PC-3 (cell line): ENCODE measurements around the gene ARHGAP28. TPM values are rescaled to one million over a fixed set of nuclear protein-coding genes. Genes with fewer than 3 reads are reported as not detected.

ENCODE experiments used
- ATAC-seq: fragments of 200-7000 bp; cut with Tn5 transposase; 2 replicates; pipeline ENCODE4 v1.9.1; 2020; ENCODE audit warnings: mild to moderate bottlenecking, moderate library complexity
- BruUV-seq: library from RNA; stranded (reverse); fragments of 400-500 nt; replicated peaks from 2 replicates; lab custom pipeline; 2021; lab: Mats Ljungman, UMichigan
- CTCF ChIA-PET: fragments of 300-600 bp; sonication (Branson Sonifier 250); formaldehyde crosslinking; loops from one replicate; lab custom pipeline; 2022; ENCODE audit warnings: antibody characterized with exemption; lab: Charles Lee
- POLR2A ChIA-PET: fragments of 300-600 bp; sonication (Branson Sonifier 250); formaldehyde crosslinking; loops from one replicate; lab custom pipeline; 2022; ENCODE audit warnings: antibody characterized with exemption; ENCODE audit not compliant: unreplicated experiment; lab: Charles Lee
- DNase-seq: peaks from one replicate; pipeline ENCODE4 v3.0.0-alpha.2; 2015
- H2AFZ ChIP-seq: fragments of 300-600 bp; sonication (generic); 2 replicates; pipeline ENCODE4 v1.6.0; 2016; ENCODE audit warnings: antibody characterized with exemption, low read length
- H3F3A ChIP-seq: fragments of 300-600 bp; sonication (generic); one replicate; pipeline ENCODE4 v1.6.0; 2017; ENCODE audit warnings: antibody characterized with exemption, low read length, control low read depth, mild to moderate bottlenecking; ENCODE audit not compliant: unreplicated experiment
- H3K27ac ChIP-seq: fragments of 300-600 bp; sonication (generic); 2 replicates; pipeline ENCODE4 v1.5.1; 2016; ENCODE audit warnings: mild to moderate bottlenecking, low read length
- H3K27me3 ChIP-seq: fragments of 300-600 bp; sonication (generic); 2 replicates; pipeline ENCODE4 v1.6.1; 2016; ENCODE audit warnings: low read length, mixed read lengths
- H3K36me3 ChIP-seq: fragments of 300-600 bp; sonication (generic); 2 replicates; pipeline ENCODE4 v1.6.1; 2016; ENCODE audit warnings: low read depth, mixed run types, low read length, mixed read lengths
- H3K4me1 ChIP-seq: fragments of 300-600 bp; sonication (generic); 2 replicates; pipeline ENCODE4 v1.5.1; 2016; ENCODE audit warnings: low read length; ENCODE audit not compliant: insufficient read depth
- H3K4me2 ChIP-seq: fragments of 300-600 bp; sonication (generic); 2 replicates; pipeline ENCODE4 v1.6.0; 2016; ENCODE audit warnings: low read length
- H3K4me3 ChIP-seq: fragments of 300-600 bp; sonication (generic); 2 replicates; pipeline ENCODE4 v1.5.1; 2016; ENCODE audit warnings: mild to moderate bottlenecking, low read length, mixed read lengths
- H3K79me2 ChIP-seq: fragments of 300-600 bp; sonication (generic); 2 replicates; pipeline ENCODE4 v1.6.1; 2017; ENCODE audit warnings: low read length, mixed read lengths
- H3K9ac ChIP-seq: fragments of 300-600 bp; sonication (generic); 2 replicates; pipeline ENCODE4 v1.6.0; 2016; ENCODE audit warnings: mild to moderate bottlenecking, low read length
- H3K9me2 ChIP-seq: fragments of 300-600 bp; sonication (generic); replicated peaks from 2 replicates; pipeline ENCODE4 v1.6.1; 2016; ENCODE audit warnings: mixed run types, low read length, mixed read lengths
- H3K9me3 ChIP-seq: fragments of 300-600 bp; sonication (generic); 2 replicates; pipeline ENCODE4 v1.6.1; 2016; ENCODE audit warnings: low read length, mixed read lengths
- H4K20me1 ChIP-seq: fragments of 300-600 bp; sonication (generic); 2 replicates; pipeline ENCODE4 v1.6.1; 2016; ENCODE audit warnings: low read length, mixed read lengths
- EZH2 ChIP-seq: fragments of 300-600 bp; sonication (generic); IDR thresholded peaks from one replicate; pipeline ENCODE4 v1.6.1; 2017; ENCODE audit warnings: antibody characterized with exemption, mild to moderate bottlenecking, low read length; ENCODE audit not compliant: unreplicated experiment
- EZH2phosphoT487 ChIP-seq: fragments of 300-600 bp; sonication (generic); IDR thresholded peaks from 2 replicates; pipeline ENCODE4 v1.6.1; 2018; ENCODE audit warnings: mild to moderate bottlenecking, antibody characterized with exemption, low read length, borderline replicate concordance
- intact Hi-C: fragments of 100-400 bp; cut with micrococcal nuclease; formaldehyde crosslinking; loops from 2 replicates; pipeline ENCODE4 v1.9.0; 2023
- total RNA-seq: library from RNA; depleted of rRNA; stranded (reverse); fragments of >200 nt; gene quantifications from 2 replicates; pipeline ENCODE4 v1.2.3, GENCODE V29; 2014
- TF ChIP-seq, protein P1 (sequence below): fragments of 300-600 bp; sonication (generic); conservative IDR thresholded peaks from 2 replicates; pipeline ENCODE4 v1.5.1; 2017; ENCODE audit warnings: antibody characterized with exemption, low read depth, mild to moderate bottlenecking, low read length

Gene ARHGAP28
- total RNA-seq, 1 experiment from 2014 or later, result 10.0 TPM

DNA sequence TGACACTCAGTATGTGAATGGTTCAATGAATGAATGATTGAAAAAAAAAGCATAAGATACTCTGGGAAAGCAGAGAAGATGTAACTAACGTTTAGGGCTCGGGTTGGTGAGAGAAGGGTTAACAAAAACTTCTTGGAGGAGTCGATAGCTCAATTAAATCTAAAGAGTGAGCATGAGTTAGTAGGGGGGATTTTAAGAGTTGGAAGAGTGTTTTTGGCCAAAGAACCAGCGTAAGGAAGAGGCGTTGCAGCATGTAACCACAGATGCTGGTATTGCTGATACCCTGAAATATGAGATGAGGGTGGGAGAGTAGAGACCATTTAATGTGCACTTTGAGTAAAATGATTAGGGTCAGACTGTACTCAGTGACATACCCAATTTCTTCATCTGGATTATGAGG lies 14.5 kb downstream of the ARHGAP28 start:
- H3K9ac ChIP-seq, result no peak overlapping the region
- no peaks in the 10 kb centered on the region for H3K27me3 ChIP-seq
- H3K4me1 ChIP-seq, result peaks cover 51% of the 10 kb centered on the region
- DNase-seq (no peak), ATAC-seq (no peak)
- TF ChIP-seq EZH2, result no peak
- no peak for TF ChIP-seq EZH2phosphoT487
- TF ChIP-seq, protein P1, sequence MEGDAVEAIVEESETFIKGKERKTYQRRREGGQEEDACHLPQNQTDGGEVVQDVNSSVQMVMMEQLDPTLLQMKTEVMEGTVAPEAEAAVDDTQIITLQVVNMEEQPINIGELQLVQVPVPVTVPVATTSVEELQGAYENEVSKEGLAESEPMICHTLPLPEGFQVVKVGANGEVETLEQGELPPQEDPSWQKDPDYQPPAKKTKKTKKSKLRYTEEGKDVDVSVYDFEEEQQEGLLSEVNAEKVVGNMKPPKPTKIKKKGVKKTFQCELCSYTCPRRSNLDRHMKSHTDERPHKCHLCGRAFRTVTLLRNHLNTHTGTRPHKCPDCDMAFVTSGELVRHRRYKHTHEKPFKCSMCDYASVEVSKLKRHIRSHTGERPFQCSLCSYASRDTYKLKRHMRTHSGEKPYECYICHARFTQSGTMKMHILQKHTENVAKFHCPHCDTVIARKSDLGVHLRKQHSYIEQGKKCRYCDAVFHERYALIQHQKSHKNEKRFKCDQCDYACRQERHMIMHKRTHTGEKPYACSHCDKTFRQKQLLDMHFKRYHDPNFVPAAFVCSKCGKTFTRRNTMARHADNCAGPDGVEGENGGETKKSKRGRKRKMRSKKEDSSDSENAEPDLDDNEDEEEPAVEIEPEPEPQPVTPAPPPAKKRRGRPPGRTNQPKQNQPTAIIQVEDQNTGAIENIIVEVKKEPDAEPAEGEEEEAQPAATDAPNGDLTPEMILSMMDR, result no peak
- no peak overlapping the region for H3K4me3 ChIP-seq
- intact Hi-C loops, result loop anchor here (10.0 kb wide), 1 partner anchor 389 kb away; no protein-coding TSS in a partner anchor
- no peaks in the 10 kb centered on the region for H3K79me2 ChIP-seq
- no peaks in the 10 kb centered on the region for H3K36me3 ChIP-seq
- H3K9me2 ChIP-seq, result no peaks in the 10 kb centered on the region
- H3K27ac ChIP-seq, result no peak overlapping the region
- no peaks in the 10 kb centered on the region for H4K20me1 ChIP-seq
- ChIA-PET CTCF (no interaction called here), POLR2A (no interaction called here)
- no TSS peak for BruUV-seq
- peaks cover 3% of the 10 kb centered on the region for H3F3A ChIP-seq
- H2AFZ ChIP-seq, result no peak overlapping the region
- no peak overlapping the region for H3K4me2 ChIP-seq
- no peaks in the 10 kb centered on the region for H3K9me3 ChIP-seq

DNA sequence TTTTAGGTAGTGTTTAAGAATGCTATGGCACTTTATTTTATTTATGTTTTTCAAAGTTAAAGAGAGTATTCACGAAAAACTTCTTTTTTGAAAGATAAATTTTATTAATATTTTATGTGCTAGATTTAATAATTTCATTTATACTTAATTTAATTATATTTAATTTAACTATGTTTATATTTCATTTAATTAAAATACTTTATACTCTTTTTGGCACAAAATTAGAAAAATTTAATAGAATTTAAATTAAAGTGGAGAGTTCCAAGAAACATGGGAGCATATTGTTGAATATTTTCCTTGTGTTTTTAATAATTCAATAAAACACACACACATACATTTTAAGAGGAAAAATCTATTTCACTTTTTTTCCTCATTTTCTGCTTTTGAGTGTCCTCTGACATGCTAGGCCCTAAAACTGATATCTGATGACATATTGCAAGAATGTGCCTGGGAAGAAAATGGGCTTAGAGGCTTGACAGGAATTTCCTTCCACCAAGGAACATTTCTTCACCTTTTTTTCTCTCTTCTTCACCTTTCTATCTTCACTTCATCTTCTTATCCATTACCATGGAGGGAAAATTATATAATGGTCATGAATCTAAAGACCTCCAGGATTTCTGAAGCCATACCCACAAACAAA lies 15.4 kb downstream of the ARHGAP28 start:
- no peaks in the 10 kb centered on the region for H4K20me1 ChIP-seq
- H3K9ac ChIP-seq, result no peak overlapping the region
- peaks cover 51% of the 10 kb centered on the region for H3K4me1 ChIP-seq
- intact Hi-C loops, result loop anchor here (5.0 to 10.0 kb wide), 2 partner anchors 37 to 390 kb away; no protein-coding TSS in a partner anchor
- ChIA-PET POLR2A (no interaction called here), CTCF (interaction anchor here (0.5 kb wide), 1 partner anchor 14 kb away, joined by 3 read pairs; no protein-coding TSS in a partner anchor)
- no peak for DNase-seq
- no peaks in the 10 kb centered on the region for H3K9me2 ChIP-seq
- no TSS peak for BruUV-seq
- TF ChIP-seq, protein P1, result no peak
- TF ChIP-seq EZH2phosphoT487, result no peak
- TF ChIP-seq EZH2, result no peak
- no peak overlapping the region for H3K4me3 ChIP-seq
- no peaks in the 10 kb centered on the region for H3K79me2 ChIP-seq
- H3K4me2 ChIP-seq, result no peak overlapping the region
- H3K36me3 ChIP-seq, result no peaks in the 10 kb centered on the region
- peaks cover 3% of the 10 kb centered on the region for H3F3A ChIP-seq
- no peak overlapping the region for H3K27ac ChIP-seq
- H3K27me3 ChIP-seq, result no peaks in the 10 kb centered on the region
- ATAC-seq, result no peak
- H2AFZ ChIP-seq, result no peak overlapping the region
- H3K9me3 ChIP-seq, result no peaks in the 10 kb centered on the region

DNA sequence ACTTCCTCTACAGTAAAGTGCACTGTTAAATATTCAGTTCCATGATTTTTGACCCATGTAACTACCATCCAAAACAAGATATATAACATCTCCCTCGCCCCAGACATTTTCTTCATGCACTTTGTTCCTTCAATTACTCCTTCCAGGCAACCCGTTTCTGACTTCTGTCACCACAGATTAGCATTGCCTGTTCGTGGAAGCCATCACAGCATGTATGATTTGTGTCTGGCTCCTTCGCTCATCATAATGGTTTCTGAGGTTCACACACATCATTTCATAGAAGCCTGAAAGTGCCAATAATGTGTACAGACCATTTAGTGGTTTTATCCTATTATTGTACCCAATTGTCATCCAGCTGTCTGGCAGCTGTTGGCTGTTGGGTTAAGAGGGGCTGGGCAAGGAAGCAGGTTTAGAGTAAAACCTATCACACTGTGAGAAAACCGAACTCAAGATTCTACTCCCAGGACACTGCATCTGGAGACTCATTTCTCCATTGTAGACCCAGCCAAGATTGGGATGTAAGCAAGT lies 16.1 kb downstream of the ARHGAP28 start:
- Histone ChIP-seq H3K9ac (no peak overlapping the region), H2AFZ (no peak overlapping the region), H3K79me2 (no peaks in the 10 kb centered on the region), H3K27ac (no peak overlapping the region), H3K36me3 (no peaks in the 10 kb centered on the region), H3K9me2 (no peaks in the 10 kb centered on the region), H3K4me1 (peaks cover 48% of the 10 kb centered on the region), H3K4me2 (no peak overlapping the region), H4K20me1 (no peaks in the 10 kb centered on the region), H3F3A (peaks cover 3% of the 10 kb centered on the region), H3K4me3 (no peak overlapping the region), H3K27me3 (no peaks in the 10 kb centered on the region), H3K9me3 (no peaks in the 10 kb centered on the region)
- CTCF ChIA-PET, result interaction anchor here (0.5 kb wide), 1 partner anchor 14 kb away, joined by 3 read pairs; no protein-coding TSS in a partner anchor
- TF ChIP-seq EZH2, result no peak
- TF ChIP-seq, protein P1, result no peak
- no peak for TF ChIP-seq EZH2phosphoT487
- POLR2A ChIA-PET, result no interaction called here
- BruUV-seq, result no TSS peak
- ATAC-seq (no peak), DNase-seq (no peak)
- intact Hi-C loops, result loop anchor here (2.0 to 10.0 kb wide), 3 partner anchors 27 to 391 kb away; no protein-coding TSS in a partner anchor
